ENCODE data around the gene MRPS25.
A peak's percentile ranks its signal among the peaks of the same experiment; 100 is the strongest.

Gene MRPS25

DNA sequence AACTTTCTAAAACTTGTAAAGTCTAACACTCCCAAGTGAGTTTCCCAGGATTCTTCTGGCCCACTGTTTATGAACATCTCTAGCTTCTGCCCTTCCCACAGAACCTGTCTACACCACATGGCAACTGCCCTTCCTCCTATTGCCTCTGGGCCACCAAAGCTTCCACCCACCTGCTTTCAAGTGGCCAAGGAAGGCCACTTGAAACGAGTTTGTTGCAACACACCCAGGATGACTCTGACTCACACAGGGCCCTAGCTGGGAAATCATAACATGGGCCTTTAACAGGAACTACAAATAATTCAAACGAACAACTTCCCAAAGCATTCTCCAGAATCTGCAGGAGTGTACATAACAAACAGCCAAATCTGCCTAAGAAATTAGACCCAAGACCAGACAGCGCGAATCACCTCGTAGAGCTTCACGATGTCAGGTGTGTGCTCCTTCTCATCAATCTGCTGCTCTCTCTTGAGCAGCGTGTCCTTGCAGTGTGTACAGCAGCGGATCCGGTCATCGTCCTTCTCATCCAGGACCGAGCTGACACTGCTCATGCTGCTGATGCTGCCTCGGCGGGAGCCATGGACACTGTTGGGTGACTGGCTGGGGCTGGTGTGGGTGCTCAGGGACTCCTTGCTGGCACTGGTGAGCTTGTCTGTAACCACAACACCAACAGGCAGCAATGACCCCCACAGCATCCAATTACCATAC, 17.0 kb upstream of the MRPS25 start:
- DNase-seq (ENCODE audit: low read depth) = peak; percentile 65
- TF ChIP-seq, protein P1, sequence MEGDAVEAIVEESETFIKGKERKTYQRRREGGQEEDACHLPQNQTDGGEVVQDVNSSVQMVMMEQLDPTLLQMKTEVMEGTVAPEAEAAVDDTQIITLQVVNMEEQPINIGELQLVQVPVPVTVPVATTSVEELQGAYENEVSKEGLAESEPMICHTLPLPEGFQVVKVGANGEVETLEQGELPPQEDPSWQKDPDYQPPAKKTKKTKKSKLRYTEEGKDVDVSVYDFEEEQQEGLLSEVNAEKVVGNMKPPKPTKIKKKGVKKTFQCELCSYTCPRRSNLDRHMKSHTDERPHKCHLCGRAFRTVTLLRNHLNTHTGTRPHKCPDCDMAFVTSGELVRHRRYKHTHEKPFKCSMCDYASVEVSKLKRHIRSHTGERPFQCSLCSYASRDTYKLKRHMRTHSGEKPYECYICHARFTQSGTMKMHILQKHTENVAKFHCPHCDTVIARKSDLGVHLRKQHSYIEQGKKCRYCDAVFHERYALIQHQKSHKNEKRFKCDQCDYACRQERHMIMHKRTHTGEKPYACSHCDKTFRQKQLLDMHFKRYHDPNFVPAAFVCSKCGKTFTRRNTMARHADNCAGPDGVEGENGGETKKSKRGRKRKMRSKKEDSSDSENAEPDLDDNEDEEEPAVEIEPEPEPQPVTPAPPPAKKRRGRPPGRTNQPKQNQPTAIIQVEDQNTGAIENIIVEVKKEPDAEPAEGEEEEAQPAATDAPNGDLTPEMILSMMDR (IDR thresholded peaks at IDR 0.05; ENCODE audit: low read depth, low read length) = no peak
- TF ChIP-seq, protein P2, sequence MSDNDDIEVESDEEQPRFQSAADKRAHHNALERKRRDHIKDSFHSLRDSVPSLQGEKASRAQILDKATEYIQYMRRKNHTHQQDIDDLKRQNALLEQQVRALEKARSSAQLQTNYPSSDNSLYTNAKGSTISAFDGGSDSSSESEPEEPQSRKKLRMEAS (IDR thresholded peaks at IDR 0.05; ENCODE audit: low read depth, low read length) = peak; percentile 55
- H3K4me3 ChIP-seq (ENCODE audit: low read depth, low read length) = no peak overlapping the region

DNA sequence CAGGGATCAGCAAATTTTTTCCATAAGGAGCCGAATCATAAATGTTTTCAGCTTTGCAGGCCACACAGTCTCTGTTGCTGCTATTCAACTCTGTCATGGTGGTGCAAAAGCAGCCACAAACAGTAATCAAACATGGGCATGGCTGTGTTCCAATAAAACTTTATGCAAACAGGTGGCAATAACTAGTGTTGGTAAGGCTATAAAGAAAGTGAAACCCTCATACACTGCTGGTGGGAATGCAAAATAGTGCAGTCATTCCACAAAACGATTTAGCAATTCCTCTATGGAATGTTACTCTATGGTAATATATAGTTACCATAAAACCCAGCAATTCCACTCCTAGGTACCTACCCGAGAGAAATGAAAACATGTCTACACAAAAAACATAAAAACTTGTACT, 14.0 kb upstream of the MRPS25 start:
- DNase-seq (ENCODE audit: low read depth) = no peak
- TF ChIP-seq POLR2A (IDR thresholded peaks at IDR 0.05; ENCODE audit: extremely low read depth, insufficient read length) = no peak
- TF ChIP-seq, protein P2 (IDR thresholded peaks at IDR 0.05; ENCODE audit: low read depth, low read length) = no peak
- TF ChIP-seq, protein P1 (IDR thresholded peaks at IDR 0.05; ENCODE audit: low read depth, low read length) = no peak
- TF ChIP-seq MYC (IDR thresholded peaks at IDR 0.05; ENCODE audit: low read depth, low read length) = no peak
- H3K4me3 ChIP-seq (ENCODE audit: low read depth, low read length) = no peak overlapping the region

DNA sequence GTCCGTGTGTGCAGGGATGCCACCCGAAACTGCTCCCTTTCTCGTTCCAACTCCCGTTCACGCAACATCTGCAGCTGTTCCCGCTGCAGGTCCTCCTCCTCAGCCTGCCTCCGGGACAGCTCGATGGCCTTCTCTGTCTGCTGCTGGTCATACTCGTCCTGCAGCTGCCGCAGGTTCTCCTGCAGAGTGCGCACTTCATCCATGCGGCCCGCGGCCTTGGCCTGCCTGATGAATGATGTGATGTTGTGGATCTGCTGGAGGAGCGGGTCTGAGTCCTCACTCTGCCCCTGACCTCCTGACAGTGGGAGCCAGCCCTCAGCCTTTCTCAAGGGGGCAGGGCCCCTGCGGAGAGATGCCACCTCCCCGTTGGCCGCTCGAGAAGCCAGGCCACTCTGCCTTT, 9.4 kb upstream of the MRPS25 start:
- TF ChIP-seq MYC (IDR thresholded peaks at IDR 0.05; ENCODE audit: low read depth, low read length) (no peak), POLR2A (IDR thresholded peaks at IDR 0.05; ENCODE audit: extremely low read depth, insufficient read length) (no peak)
- TF ChIP-seq, protein P1 (IDR thresholded peaks at IDR 0.05; ENCODE audit: low read depth, low read length) = no peak
- TF ChIP-seq, protein P2 (IDR thresholded peaks at IDR 0.05; ENCODE audit: low read depth, low read length) = no peak
- no peak overlapping the region for H3K4me3 ChIP-seq (ENCODE audit: low read depth, low read length)
- DNase-seq (ENCODE audit: low read depth) = no peak

DNA sequence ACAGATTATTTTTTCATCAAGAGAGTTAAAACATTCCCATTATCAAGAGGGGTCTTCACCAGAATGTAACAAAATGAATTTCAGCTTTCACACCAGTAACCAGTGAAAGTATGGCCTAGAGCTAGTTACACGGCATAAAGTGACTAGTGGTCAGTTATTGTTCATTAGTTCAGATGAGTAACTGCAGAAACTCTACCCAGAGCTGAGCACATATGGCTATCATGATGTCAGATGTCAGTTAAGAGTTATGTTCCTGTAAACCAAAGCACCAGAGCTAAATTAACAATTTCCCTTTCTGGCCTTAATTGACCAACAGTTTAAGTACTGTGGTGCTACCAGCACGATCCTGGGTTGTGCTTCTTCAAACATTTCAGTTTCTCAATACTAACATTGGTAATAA, 6.6 kb upstream of the MRPS25 start:
- TF ChIP-seq MYC (IDR thresholded peaks at IDR 0.05; ENCODE audit: low read depth, low read length) (no peak), POLR2A (IDR thresholded peaks at IDR 0.05; ENCODE audit: extremely low read depth, insufficient read length) (no peak)
- TF ChIP-seq, protein P1 (IDR thresholded peaks at IDR 0.05; ENCODE audit: low read depth, low read length) = no peak
- TF ChIP-seq, protein P2 (IDR thresholded peaks at IDR 0.05; ENCODE audit: low read depth, low read length) = no peak
- H3K4me3 ChIP-seq (ENCODE audit: low read depth, low read length) = no peak overlapping the region
- DNase-seq (ENCODE audit: low read depth) = no peak

DNA sequence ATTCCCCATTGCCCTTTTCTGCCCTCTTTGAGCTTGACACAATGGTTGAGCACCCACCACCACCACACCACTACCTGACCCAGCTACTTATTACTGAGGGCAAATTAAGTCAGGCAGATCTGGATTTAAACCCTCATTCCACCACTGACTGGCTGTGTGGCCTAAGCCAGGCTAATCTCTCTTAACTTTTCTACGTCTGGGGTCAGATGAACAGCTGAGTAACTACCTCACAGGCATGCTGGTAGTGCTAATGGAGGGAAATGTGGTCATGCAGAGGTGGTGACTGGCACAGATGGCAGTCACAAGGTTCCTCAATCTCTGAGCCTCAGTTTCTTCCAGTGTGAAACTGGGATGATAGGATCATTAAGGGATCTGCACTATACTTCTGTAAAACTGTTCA, 4.3 kb upstream of the MRPS25 start:
- no peak overlapping the region for H3K4me3 ChIP-seq (ENCODE audit: low read depth, low read length)
- no peak for DNase-seq (ENCODE audit: low read depth)
- TF ChIP-seq MYC (IDR thresholded peaks at IDR 0.05; ENCODE audit: low read depth, low read length) (no peak), POLR2A (IDR thresholded peaks at IDR 0.05; ENCODE audit: extremely low read depth, insufficient read length) (no peak)
- TF ChIP-seq, protein P2 (IDR thresholded peaks at IDR 0.05; ENCODE audit: low read depth, low read length) = no peak
- TF ChIP-seq, protein P1 (IDR thresholded peaks at IDR 0.05; ENCODE audit: low read depth, low read length) = no peak

Measured in NB4 (cell line).